ENCODE data around the gene TOR3A.

DNA sequence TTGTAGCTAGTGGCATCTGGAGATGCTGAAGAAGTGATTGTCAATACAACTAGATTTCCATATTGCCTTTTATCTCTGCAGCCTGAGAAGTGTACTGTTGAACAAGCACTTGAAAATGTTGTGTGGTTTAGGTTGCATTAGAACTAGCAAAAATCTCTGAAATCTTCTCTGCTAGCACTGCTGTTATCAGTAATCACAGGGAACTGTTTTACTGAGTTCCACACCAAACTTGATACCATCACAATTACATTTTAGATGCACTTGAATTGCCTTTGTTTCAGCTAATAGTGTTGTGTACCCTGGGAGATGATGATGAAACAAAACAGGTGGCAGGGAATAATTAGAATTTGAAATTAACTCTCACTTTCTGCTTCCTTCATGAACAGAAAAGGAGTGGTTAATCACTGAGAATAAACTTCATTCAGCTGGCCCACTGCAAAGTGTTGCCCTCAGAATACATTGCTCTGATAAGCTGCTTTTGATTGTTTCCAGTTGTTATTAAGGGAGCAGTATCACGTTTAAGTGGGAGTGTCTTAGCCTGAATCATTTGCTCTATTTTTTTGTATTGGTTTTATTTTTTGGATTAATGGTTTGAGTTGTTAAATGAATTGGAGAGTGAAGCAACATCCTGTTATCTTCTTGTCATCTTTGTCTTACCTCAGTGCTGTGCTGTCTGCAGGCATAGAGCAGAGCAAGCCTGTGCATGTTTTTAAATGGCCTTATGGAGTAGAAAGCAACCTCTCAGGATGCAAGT, 43.2 kb upstream of the TOR3A start:
- TF ChIP-seq CTCF (IDR thresholded peaks at IDR 0.05) (no peak), POLR2A (IDR thresholded peaks at IDR 0.05) (no peak), POLR2AphosphoS5 (IDR thresholded peaks at IDR 0.05) (no peak)
